Cardiac muscle cell (in vitro differentiated cells and primary cell): ENCODE data around the gene AP3S1. TPM values are rescaled to one million over a fixed set of nuclear protein-coding genes. Genes with fewer than 3 reads are reported as not detected.

Source experiments
- DNase-seq, 2 donors: peaks; one replicate each; pipeline versions ENCODE4 v3.0.0 to v3.0.0-alpha.2; 2010 to 2017; ENCODE audit warnings: low read depth in 1 of 2, low spot score in 1 of 2
- H3K27ac ChIP-seq: fragments of 200-600 bp; sonication (generic); 2 replicates; pipeline ENCODE4 v1.5.1; 2016
- H3K27me3 ChIP-seq: fragments of 200-600 bp; sonication (generic); 2 replicates; pipeline ENCODE4 v1.6.0; 2016; ENCODE audit warnings: control low read depth
- H3K36me3 ChIP-seq: fragments of 200-600 bp; sonication (generic); 2 replicates; pipeline ENCODE4 v1.5.1; 2016; ENCODE audit warnings: control low read depth
- H3K4me1 ChIP-seq: fragments of 200-600 bp; sonication (generic); 2 replicates; pipeline ENCODE4 v1.8.1; 2017; ENCODE audit warnings: low read depth, mild to moderate bottlenecking, mixed run types
- H3K4me3 ChIP-seq: fragments of 200-600 bp; sonication (generic); 2 replicates; pipeline ENCODE4 v1.5.1; 2016; ENCODE audit warnings: mild to moderate bottlenecking
- H3K9me3 ChIP-seq: fragments of 200-600 bp; sonication (generic); 2 replicates; pipeline ENCODE4 v1.5.1; 2017; ENCODE audit warnings: low read depth, mild to moderate bottlenecking, control low read depth
- CTCF ChIP-seq: IDR thresholded peaks from 2 replicates; pipeline ENCODE4 v1.5.1; 2012; ENCODE audit warnings: low read depth, mild to moderate bottlenecking, low read length
- polyA plus RNA-seq: library from polyadenylated mRNA; unstranded; fragments of >200 nt; fragmentation: Nextera tagmentation; extraction: Ambion mirVana; gene quantifications from 2 replicates; pipeline ENCODE4 v1.2.1, GENCODE V29; 2016
- total RNA-seq: library from RNA; depleted of rRNA; stranded (reverse); fragments of >200 nt; gene quantifications from 2 replicates; pipeline ENCODE4 v1.2.3, GENCODE V29; 2016

Gene AP3S1
- total and polyA plus RNA-seq, 2 experiments from 2014 or later: 62.5 to 86.6 TPM

- no peaks in the 10 kb centered on the region for H3K36me3 ChIP-seq
- no peak for DNase-seq
- H3K9me3 ChIP-seq: no peaks in the 10 kb centered on the region
These were observed 31.0 kb upstream of the AP3S1 start for GRCh38 chr5:115810761-115811160.

GRCh38 chr5:115811406-115811805 is 30.3 kb upstream of the AP3S1 start:
- H3K9me3 ChIP-seq: no peaks in the 10 kb centered on the region
- H3K27ac ChIP-seq: no peak overlapping the region
- peaks cover 25% of the 10 kb centered on the region for H3K27me3 ChIP-seq
- no peaks in the 10 kb centered on the region for H3K36me3 ChIP-seq
- no peak for TF ChIP-seq CTCF
- no peak for DNase-seq
- no peaks in the 10 kb centered on the region for H3K4me1 ChIP-seq
- H3K4me3 ChIP-seq: no peak overlapping the region

More at GRCh38 chr5:115810761-115811160, 31.0 kb upstream of the AP3S1 start:
- no peak for TF ChIP-seq CTCF
- Histone ChIP-seq H3K4me3 (no peak overlapping the region), H3K4me1 (no peaks in the 10 kb centered on the region), H3K27ac (no peak overlapping the region), H3K27me3 (peaks cover 23% of the 10 kb centered on the region)

GRCh38 chr5:115812372-115812771 is 29.4 kb upstream of the AP3S1 start:
- Histone ChIP-seq H3K4me3 (no peak overlapping the region), H3K4me1 (no peaks in the 10 kb centered on the region), H3K27ac (no peak overlapping the region), H3K27me3 (peaks cover 25% of the 10 kb centered on the region), H3K36me3 (no peaks in the 10 kb centered on the region), H3K9me3 (no peaks in the 10 kb centered on the region)
- no peak for TF ChIP-seq CTCF
- no peak for DNase-seq

- no peaks in the 10 kb centered on the region for H3K4me1 ChIP-seq
- H3K4me3 ChIP-seq: no peak overlapping the region
- no peaks in the 10 kb centered on the region for H3K9me3 ChIP-seq
- no peak overlapping the region for H3K27ac ChIP-seq
- no peaks in the 10 kb centered on the region for H3K36me3 ChIP-seq
- no peak for DNase-seq
- peaks cover 25% of the 10 kb centered on the region for H3K27me3 ChIP-seq
- no peak for TF ChIP-seq CTCF
These were observed 28.0 kb upstream of the AP3S1 start for GRCh38 chr5:115813719-115814118.

- Histone ChIP-seq H3K4me1 (no peaks in the 10 kb centered on the region), H3K27ac (no peak overlapping the region), H3K36me3 (no peaks in the 10 kb centered on the region), H3K27me3 (peaks cover 25% of the 10 kb centered on the region), H3K4me3 (peak overlapping the region; percentile 69), H3K9me3 (no peaks in the 10 kb centered on the region)
- DNase-seq: peak; percentile 10 to 15
- no peak for TF ChIP-seq CTCF
These were observed 26.6 kb upstream of the AP3S1 start for GRCh38 chr5:115815006-115815692.
